ENCODE measurements around the gene CLEC2L.
"Not testable (repeated sequence)": the region's sequence is repeated elsewhere in the genome, so short reads cannot be mapped to it uniquely, and the experiment has no call there.

The CLEC2L gene

GRCh38 chr7:139523968-139524815 is 707 bp downstream of the CLEC2L start:
- DNase-seq = no peak

DNA sequence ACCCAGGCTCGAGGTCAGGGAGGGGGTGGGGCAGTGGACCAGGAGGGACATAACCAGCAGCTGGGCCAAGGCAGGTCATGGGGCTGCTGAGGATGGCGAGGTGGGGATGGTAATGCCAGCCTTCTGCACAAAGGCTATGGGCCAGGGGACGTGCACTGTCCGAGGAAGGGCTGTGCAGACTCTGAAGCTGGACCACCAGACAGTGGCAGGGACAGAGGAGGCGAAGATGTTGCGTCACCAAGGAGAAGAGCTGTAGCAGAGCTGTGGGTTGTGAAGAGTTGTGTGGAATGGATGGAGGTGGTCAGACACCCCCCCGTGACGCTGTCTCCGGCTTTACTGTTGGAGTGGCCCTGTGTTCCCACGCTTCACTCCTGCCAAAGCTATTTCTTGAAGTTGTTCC is 1.8 kb downstream of the CLEC2L start:
- no peak for DNase-seq

DNA sequence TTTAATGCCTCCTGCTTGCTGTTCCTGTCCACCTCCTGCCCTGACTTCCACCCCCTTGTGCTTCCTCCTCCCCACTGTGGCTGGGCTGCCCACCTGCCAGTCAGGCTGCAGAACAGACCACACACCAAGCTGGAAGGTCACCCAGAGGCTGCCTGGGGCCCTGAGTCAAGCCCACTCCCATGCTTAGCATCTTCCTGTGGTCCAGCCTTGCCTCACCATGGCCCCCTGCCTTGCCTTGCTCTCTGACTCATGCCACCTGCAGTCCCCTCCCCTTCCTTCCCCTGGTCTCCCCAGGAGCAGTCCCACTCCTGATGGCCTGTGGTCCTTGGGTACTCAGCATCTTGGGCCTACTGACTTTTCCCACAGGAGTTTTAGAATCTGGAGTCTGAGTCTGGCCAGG is 2.3 kb downstream of the CLEC2L start:
- DNase-seq = no peak

GRCh38 chr7:139526578-139527544 is 3.4 kb downstream of the CLEC2L start:
- no peak for DNase-seq

GRCh38 chr7:139531094-139531493 is 7.6 kb downstream of the CLEC2L start:
- no peak for DNase-seq

DNA sequence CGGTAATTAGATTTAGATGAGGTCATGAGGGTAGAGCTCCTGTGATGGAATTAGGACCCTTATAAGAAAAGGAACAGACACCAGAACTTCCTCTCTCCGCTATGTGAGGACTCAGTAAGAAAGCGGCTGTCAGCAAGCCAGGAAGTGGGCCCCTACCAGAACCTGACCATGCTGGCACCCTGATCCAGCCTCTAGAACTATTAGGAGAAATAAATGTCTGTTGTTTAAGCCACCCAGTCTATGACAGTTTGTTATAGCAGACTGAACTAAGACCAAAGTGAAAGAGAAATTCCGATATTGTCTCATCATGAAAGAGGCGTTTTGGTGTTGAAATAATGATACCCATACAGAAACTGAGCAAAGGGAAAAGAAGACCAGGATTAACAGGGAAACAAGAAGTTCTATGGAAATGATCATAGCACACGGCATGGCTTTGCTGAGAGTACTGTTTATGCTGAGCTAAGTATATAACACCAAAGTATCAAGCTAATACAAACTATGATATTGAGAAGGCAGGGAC is 9.2 kb downstream of the CLEC2L start:
- no peak for DNase-seq

DNA sequence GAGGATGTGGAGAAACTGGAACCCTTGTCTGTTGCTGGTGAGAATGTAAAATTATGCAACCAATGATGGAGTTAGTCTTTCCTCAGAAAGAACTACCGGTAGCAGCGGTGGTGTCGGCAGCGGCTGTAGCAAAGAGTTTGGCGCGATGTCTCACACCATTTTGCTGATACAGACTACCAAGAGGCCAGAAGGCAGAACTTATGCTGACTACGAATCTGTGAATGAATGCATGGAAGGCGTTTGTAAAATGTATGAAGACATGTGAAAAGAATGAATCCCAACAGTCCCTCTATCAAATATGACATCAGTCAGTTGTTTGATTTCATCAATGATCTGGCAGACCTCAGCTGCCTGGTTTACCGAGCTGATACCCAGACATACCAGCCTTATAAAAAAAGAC is 10.6 kb downstream of the CLEC2L start:
- no peak for DNase-seq

DNA sequence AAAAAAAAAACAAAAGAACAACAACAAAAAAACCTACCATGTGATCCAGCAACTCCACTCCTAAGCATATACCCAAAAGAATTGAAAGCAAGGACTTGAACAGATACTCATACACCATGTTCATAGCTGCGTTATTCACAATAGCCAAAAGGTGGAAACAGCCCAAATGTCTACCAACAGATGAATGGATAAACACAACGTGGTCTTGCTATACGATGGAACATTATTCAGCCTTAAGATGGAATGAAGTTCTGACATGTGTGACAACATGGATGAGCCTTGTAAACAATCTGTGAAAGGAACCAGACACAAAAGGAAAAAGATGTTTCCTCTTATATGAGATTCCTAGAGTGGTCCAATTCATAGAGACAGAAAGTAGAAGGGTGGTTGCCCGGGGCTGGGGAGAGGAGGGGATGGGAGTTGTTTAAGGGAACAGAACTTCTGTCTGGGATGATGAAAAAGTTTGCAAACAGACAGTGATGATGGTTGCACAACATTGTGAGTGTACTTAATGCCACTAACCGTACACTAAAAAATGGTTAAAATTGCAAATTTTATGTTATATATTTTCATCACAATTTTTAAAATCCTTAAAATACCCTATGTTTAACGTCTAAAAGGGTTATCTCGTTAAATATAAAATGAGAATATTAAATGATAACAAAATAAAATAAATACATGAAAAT is 11.6 kb downstream of the CLEC2L start:
- DNase-seq = no peak

GRCh38 chr7:139536152-139536551 is 12.7 kb downstream of the CLEC2L start:
- no peak for DNase-seq

GRCh38 chr7:139538881-139539635 is 15.6 kb downstream of the CLEC2L start:
- DNase-seq = no peak

GRCh38 chr7:139540203-139540602 is 16.7 kb downstream of the CLEC2L start:
- no peak for DNase-seq

DNA sequence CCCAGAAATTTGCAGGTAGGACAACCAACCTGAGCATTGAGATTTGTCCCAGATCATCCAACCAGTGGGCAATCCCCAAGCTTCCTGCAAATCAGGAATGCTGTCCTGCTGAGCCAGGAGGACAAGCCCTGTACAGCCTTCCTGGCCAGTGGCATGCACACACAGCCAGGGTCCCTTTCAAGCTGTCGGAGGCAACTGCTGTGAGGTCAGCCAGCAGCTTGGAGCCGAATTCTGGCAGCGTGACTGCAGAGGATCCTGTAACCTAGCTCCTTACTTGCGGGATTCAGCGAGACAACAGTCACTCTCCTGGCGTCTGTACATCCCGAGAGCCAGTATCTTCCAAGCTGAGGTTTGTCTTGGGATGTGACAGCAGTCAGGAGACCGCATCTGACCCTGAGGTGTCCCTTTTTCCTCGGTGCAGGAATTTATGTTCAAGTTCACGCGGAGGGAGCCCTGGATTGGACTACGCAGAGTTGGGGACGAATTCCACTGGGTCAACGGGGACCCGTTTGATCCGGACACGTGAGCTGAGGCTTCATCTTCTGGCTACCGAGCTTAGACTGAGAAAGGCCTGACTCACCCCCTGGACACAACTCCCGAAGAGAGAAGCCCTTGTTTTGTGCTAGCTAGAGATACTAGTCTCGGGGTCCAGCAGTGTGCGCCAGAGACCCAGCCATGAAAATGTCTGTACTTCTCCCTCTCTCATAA is 18.3 kb downstream of the CLEC2L start:
- no peak for DNase-seq

GRCh38 chr7:139542308-139543151 is 19.0 kb downstream of the CLEC2L start:
- no peak for DNase-seq

GRCh38 chr7:139543801-139544603 is 20.5 kb downstream of the CLEC2L start:
- no peak for DNase-seq

GRCh38 chr7:139544645-139545044 is 21.2 kb downstream of the CLEC2L start:
- no peak for DNase-seq

DNA sequence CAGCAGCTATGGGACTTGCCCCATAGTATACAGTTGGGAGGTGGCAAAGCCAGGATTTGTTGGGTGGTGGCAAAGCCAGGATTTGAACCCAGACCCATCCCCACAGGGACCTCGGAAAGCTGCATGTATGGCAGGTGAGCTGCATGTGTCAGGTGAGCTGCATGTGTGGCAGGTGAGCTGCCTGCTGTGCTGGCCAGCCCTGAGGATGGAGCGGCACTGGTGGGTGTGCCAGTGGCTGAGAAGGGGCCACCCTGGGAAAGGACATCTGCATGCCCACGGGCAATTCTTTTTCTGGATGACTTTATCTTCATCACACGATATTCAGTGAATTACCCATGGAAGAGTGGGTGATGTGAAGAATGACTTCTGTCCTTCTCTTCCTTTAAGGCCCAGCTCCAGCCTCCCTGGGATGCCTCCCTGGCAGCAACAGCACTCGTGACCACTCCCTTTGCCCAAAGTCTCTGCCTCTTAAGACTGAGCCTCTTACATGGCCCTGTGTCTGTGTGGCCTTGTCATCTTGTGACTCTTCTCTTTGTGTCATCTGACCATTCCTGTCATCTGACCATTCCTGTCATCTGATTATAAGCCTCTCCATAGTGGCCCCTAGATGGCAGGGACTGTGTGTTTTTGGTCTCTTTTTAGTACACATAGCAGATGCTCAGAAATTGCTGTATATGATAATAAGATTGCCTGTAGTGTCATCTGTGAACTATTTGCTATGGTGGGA is 25.0 kb downstream of the CLEC2L start:
- DNase-seq = no peak

DNA sequence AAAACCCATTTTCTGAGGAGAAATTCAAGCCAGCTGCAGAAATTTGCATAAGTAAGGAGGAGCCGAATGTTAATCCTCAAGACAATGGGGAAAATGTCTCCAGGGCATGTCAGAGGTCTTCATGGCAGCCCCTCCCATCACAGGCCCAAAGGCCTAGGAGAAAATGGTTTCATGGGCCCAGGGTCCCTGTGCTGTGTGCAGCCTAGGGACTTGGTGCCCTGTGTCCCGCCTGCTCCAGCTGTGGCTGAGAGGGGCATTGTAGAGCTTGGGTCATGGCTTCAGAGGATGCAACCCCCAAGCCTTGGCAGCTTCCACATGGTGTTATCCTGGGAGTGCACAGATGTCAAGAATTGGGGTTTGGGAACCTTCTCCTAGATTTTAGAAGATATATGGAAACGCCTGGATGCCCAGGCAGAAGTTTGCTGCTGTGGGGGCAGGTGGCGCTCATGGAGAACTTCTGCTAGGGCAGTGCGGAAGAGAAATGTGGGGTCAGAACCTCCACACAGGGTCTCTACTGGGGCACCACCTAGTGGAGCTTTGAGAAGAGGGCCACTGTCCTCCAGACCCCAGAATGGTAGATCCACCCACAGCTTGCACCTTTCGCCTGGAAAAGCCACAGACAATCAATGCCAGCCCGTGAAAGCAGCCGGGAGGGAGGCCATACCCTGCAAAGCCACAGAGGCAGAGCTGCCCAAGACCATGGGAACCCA is 30.7 kb downstream of the CLEC2L start:
- not testable (repeated sequence) for DNase-seq

Data from C1 segment of cervical spinal cord (tissue), 14 donors.